Liver (tissue), 2 donors: ENCODE measurements around the gene TNPO3.

Experiments
- YY1 ChIP-seq: IDR thresholded peaks from 2 replicates; pipeline ENCODE4 v1.6.1; 2016; ENCODE audit warnings: antibody characterized with exemption, mild to moderate bottlenecking
- TF ChIP-seq, protein P1 (sequence below): fragments of 150-350 bp; IDR thresholded peaks from 2 replicates; pipeline ENCODE4 v1.5.1; 2017; ENCODE audit warnings: improper control_type of control experiment, low read depth, low read length; ENCODE audit not compliant: missing input control
- TF ChIP-seq, protein P2 (sequence below): IDR thresholded peaks from 2 replicates; pipeline ENCODE4 v1.6.1; 2016; ENCODE audit warnings: antibody characterized with exemption, mild to moderate bottlenecking
- TF ChIP-seq, protein P3 (sequence below): IDR thresholded peaks from 2 replicates; pipeline ENCODE4 v1.6.1; 2016; ENCODE audit warnings: antibody characterized with exemption
- donor health status: healthy.

DNA sequence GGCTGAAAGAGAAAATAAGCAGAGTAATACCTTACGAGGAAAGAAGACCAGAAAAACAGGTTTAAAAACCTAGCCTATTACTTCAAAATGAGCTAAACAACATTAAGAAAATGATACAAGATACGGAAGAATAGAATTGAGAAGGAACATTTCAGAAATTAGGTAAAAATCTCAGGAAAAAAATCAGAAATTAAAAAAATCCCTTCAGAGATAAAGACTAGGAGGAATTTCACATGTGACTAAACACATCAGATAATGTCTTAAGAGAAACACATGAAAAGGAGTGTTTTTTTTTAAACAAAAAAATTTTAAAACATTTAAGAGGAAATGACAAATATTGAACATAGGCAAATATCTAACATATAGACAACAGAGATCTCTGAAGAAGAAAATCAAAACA is 33.3 kb downstream of the TNPO3 start:
- TF ChIP-seq, protein P1, sequence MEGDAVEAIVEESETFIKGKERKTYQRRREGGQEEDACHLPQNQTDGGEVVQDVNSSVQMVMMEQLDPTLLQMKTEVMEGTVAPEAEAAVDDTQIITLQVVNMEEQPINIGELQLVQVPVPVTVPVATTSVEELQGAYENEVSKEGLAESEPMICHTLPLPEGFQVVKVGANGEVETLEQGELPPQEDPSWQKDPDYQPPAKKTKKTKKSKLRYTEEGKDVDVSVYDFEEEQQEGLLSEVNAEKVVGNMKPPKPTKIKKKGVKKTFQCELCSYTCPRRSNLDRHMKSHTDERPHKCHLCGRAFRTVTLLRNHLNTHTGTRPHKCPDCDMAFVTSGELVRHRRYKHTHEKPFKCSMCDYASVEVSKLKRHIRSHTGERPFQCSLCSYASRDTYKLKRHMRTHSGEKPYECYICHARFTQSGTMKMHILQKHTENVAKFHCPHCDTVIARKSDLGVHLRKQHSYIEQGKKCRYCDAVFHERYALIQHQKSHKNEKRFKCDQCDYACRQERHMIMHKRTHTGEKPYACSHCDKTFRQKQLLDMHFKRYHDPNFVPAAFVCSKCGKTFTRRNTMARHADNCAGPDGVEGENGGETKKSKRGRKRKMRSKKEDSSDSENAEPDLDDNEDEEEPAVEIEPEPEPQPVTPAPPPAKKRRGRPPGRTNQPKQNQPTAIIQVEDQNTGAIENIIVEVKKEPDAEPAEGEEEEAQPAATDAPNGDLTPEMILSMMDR: no peak
- TF ChIP-seq, protein P2, sequence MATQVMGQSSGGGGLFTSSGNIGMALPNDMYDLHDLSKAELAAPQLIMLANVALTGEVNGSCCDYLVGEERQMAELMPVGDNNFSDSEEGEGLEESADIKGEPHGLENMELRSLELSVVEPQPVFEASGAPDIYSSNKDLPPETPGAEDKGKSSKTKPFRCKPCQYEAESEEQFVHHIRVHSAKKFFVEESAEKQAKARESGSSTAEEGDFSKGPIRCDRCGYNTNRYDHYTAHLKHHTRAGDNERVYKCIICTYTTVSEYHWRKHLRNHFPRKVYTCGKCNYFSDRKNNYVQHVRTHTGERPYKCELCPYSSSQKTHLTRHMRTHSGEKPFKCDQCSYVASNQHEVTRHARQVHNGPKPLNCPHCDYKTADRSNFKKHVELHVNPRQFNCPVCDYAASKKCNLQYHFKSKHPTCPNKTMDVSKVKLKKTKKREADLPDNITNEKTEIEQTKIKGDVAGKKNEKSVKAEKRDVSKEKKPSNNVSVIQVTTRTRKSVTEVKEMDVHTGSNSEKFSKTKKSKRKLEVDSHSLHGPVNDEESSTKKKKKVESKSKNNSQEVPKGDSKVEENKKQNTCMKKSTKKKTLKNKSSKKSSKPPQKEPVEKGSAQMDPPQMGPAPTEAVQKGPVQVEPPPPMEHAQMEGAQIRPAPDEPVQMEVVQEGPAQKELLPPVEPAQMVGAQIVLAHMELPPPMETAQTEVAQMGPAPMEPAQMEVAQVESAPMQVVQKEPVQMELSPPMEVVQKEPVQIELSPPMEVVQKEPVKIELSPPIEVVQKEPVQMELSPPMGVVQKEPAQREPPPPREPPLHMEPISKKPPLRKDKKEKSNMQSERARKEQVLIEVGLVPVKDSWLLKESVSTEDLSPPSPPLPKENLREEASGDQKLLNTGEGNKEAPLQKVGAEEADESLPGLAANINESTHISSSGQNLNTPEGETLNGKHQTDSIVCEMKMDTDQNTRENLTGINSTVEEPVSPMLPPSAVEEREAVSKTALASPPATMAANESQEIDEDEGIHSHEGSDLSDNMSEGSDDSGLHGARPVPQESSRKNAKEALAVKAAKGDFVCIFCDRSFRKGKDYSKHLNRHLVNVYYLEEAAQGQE: no peak
- TF ChIP-seq, protein P3, sequence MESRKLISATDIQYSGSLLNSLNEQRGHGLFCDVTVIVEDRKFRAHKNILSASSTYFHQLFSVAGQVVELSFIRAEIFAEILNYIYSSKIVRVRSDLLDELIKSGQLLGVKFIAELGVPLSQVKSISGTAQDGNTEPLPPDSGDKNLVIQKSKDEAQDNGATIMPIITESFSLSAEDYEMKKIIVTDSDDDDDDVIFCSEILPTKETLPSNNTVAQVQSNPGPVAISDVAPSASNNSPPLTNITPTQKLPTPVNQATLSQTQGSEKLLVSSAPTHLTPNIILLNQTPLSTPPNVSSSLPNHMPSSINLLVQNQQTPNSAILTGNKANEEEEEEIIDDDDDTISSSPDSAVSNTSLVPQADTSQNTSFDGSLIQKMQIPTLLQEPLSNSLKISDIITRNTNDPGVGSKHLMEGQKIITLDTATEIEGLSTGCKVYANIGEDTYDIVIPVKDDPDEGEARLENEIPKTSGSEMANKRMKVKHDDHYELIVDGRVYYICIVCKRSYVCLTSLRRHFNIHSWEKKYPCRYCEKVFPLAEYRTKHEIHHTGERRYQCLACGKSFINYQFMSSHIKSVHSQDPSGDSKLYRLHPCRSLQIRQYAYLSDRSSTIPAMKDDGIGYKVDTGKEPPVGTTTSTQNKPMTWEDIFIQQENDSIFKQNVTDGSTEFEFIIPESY: no peak
- no peak for TF ChIP-seq YY1
